Measurements from ENCODE around the gene LRR1.
"Not testable (repeated sequence)": the region's sequence is repeated elsewhere in the genome, so short reads cannot be mapped to it uniquely, and the experiment has no call there.

The LRR1 gene

DNA sequence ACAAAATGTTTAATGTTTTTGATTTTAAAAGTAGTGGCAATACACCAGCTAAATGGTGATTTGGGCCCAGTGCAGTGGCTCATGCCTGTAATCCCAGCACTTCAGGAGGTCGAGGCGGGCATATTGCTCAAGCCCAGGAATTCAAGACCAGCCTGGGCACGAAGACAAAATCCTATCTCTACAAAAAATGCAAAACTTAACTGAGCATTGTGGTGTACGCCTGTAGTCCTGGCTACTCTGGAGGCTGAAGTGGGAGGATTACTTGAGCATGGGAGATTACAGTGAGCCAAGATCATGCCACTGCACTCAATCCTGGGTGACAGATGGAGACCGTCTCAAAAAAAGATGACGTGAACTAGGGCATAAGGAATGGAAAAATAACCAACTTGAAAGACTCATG lies 17.0 kb downstream of the LRR1 start:
- no peak overlapping the region for H3K27ac ChIP-seq (ENCODE audit: extremely low read depth, low read depth, low read length)
- H3K9me3 ChIP-seq (ENCODE audit: control insufficient read depth, insufficient read depth, low read depth, low read length), result no peaks in the 10 kb centered on the region
- ChIA-PET POLR2A (no interaction called here), CTCF (interaction anchor here (0.7 to 1.8 kb wide), 2 partner anchors 154 to 1873 kb away, joined by 3 to 8 read pairs; no protein-coding TSS in a partner anchor)
- H3K4me1 ChIP-seq (ENCODE audit: control insufficient read depth, insufficient read depth, low read length), result no peaks in the 10 kb centered on the region
- H3K36me3 ChIP-seq (ENCODE audit: control insufficient read depth in 2 of 2, insufficient read depth in 1 of 2, low read length in 2 of 2), result peaks cover 27 to 34% of the 10 kb centered on the region in 2 experiments
- H3K4me3 ChIP-seq (ENCODE audit: low read depth, low read length), result no peak overlapping the region
- TF ChIP-seq, protein P1, sequence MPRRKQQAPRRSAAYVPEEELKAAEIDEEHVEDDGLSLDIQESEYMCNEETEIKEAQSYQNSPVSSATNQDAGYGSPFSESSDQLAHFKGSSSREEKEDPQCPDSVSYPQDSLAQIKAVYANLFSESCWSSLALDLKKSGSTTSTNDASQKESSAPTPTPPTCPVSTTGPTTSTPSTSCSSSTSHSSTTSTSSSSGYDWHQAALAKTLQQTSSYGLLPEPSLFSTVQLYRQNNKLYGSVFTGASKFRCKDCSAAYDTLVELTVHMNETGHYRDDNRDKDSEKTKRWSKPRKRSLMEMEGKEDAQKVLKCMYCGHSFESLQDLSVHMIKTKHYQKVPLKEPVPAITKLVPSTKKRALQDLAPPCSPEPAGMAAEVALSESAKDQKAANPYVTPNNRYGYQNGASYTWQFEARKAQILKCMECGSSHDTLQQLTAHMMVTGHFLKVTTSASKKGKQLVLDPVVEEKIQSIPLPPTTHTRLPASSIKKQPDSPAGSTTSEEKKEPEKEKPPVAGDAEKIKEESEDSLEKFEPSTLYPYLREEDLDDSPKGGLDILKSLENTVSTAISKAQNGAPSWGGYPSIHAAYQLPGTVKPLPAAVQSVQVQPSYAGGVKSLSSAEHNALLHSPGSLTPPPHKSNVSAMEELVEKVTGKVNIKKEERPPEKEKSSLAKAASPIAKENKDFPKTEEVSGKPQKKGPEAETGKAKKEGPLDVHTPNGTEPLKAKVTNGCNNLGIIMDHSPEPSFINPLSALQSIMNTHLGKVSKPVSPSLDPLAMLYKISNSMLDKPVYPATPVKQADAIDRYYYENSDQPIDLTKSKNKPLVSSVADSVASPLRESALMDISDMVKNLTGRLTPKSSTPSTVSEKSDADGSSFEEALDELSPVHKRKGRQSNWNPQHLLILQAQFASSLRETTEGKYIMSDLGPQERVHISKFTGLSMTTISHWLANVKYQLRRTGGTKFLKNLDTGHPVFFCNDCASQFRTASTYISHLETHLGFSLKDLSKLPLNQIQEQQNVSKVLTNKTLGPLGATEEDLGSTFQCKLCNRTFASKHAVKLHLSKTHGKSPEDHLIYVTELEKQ (tag by site-specific recombination; IDR thresholded peaks at IDR 0.05; ENCODE audit: borderline replicate concordance), result no peak
- TF ChIP-seq ZNF112 (tag by site-specific recombination; IDR thresholded peaks at IDR 0.05) (no peak), KLF10 (tag by site-specific recombination; IDR thresholded peaks at IDR 0.05) (no peak), ZNF24 (tag by site-specific recombination; IDR thresholded peaks at IDR 0.05) (no peak), ZSCAN30 (tag by site-specific recombination; IDR thresholded peaks at IDR 0.05) (no peak), ZNF311 (tag by site-specific recombination; IDR thresholded peaks at IDR 0.05; ENCODE audit: borderline replicate concordance) (no peak), ZNF184 (tag by site-specific recombination; IDR thresholded peaks at IDR 0.05) (no peak)
- TF ChIP-seq, protein P2, sequence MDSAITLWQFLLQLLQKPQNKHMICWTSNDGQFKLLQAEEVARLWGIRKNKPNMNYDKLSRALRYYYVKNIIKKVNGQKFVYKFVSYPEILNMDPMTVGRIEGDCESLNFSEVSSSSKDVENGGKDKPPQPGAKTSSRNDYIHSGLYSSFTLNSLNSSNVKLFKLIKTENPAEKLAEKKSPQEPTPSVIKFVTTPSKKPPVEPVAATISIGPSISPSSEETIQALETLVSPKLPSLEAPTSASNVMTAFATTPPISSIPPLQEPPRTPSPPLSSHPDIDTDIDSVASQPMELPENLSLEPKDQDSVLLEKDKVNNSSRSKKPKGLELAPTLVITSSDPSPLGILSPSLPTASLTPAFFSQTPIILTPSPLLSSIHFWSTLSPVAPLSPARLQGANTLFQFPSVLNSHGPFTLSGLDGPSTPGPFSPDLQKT (IDR thresholded peaks at IDR 0.05; ENCODE audit: borderline replicate concordance, low read depth, low read length), result no peak
- TF ChIP-seq, protein P3, sequence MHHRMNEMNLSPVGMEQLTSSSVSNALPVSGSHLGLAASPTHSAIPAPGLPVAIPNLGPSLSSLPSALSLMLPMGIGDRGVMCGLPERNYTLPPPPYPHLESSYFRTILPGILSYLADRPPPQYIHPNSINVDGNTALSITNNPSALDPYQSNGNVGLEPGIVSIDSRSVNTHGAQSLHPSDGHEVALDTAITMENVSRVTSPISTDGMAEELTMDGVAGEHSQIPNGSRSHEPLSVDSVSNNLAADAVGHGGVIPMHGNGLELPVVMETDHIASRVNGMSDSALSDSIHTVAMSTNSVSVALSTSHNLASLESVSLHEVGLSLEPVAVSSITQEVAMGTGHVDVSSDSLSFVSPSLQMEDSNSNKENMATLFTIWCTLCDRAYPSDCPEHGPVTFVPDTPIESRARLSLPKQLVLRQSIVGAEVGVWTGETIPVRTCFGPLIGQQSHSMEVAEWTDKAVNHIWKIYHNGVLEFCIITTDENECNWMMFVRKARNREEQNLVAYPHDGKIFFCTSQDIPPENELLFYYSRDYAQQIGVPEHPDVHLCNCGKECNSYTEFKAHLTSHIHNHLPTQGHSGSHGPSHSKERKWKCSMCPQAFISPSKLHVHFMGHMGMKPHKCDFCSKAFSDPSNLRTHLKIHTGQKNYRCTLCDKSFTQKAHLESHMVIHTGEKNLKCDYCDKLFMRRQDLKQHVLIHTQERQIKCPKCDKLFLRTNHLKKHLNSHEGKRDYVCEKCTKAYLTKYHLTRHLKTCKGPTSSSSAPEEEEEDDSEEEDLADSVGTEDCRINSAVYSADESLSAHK (tag by site-specific recombination; IDR thresholded peaks at IDR 0.05), result no peak

DNA sequence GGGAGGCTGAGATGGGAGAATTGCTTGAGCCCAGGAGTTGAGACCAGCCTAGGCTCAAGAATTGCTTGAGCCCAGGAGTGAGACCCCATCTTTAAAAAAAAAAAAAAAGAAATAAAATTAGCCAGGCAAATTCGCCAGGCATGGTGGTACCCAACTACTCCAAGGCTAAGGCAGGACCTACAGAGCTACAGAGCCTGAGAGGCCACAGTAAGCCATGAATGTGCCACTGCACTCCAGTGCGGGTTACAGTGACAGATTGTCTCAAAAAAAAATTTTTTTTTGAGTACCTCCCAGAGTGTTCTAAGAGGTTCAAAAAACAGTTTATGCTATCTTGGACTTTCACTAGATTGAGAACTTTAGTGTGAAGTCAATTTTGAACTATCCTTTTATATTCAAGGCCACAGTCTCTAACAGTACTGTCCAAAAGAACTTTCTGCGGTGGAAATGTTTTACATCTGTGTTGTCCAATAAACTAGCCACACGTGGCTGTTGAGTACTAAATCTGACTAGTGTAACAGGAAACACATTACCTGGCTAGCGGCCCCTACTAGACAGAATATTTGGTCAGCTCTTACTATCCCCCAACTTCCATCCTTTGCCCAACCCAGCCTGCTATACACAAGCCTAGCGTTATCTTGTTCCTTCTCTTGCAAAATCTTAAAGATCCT lies 19.2 kb downstream of the LRR1 start:
- no peak overlapping the region for H3K27ac ChIP-seq (ENCODE audit: extremely low read depth, low read depth, low read length)
- TF ChIP-seq, protein P4, sequence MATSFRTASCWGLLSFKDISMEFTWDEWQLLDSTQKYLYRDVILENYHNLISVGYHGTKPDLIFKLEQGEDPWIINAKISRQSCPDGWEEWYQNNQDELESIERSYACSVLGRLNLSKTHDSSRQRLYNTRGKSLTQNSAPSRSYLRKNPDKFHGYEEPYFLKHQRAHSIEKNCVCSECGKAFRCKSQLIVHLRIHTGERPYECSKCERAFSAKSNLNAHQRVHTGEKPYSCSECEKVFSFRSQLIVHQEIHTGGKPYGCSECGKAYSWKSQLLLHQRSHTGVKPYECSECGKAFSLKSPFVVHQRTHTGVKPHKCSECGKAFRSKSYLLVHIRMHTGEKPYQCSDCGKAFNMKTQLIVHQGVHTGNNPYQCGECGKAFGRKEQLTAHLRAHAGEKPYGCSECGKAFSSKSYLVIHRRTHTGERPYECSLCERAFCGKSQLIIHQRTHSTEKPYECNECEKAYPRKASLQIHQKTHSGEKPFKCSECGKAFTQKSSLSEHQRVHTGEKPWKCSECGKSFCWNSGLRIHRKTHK (tag by site-specific recombination; IDR thresholded peaks at IDR 0.05), result no peak
- no peak for TF ChIP-seq EGR2 (tag by site-specific recombination; IDR thresholded peaks at IDR 0.05; ENCODE audit: low read depth)
- TF ChIP-seq ZNF433 (tag by site-specific recombination; IDR thresholded peaks at IDR 0.05; ENCODE audit: low read depth), result no peak
- TF ChIP-seq REPIN1 (tag by site-specific recombination; IDR thresholded peaks at IDR 0.05; ENCODE audit: low read depth), result no peak
- CTCF ChIA-PET, result interaction anchor here (2.0 kb wide), 1 partner anchor 31 kb away, joined by 6 read pairs; no protein-coding TSS in a partner anchor

DNA sequence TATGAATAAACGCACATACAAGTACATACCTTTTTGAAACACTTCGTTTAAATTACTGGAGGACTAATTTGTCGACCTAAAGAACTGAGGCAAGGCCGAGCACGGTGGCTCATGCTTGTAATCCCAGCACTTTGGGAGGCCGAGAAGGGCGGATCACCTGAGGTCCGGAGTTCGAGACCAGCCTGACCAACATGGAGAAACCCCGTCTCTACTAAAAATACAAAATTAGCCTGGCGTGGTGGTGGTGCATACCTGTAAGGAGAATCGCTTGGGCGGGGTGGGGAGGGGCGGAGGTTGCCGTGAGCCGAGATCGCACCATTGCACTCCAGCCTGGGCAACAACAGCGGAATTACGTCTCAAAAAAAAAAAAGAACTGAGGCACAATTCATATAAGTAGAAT lies 20.5 kb downstream of the LRR1 start:
- ChIA-PET CTCF (interaction anchor here (0.5 to 2.0 kb wide), 2 partner anchors 33 to 385 kb away, joined by 3 to 8 read pairs; partner anchors contain the start of gene RPS29), POLR2A (interaction anchor here (2.1 to 2.7 kb wide), 5 partner anchors 12 to 234 kb away, joined by 8 to 44 read pairs (median 19); partner anchors contain the start of genes DNAAF2, KLHDC2 and NEMF)
- Histone ChIP-seq H3K27ac (ENCODE audit: extremely low read depth, low read depth, low read length) (peak overlapping the region; percentile 96; the same call in 1 of the 2 replicates), H3K4me3 (ENCODE audit: low read depth, low read length) (peak overlapping the region; percentile 87), H3K36me3 (ENCODE audit: control insufficient read depth in 2 of 2, insufficient read depth in 1 of 2, low read length in 2 of 2) (peaks cover 24 to 37% of the 10 kb centered on the region in 2 experiments)
- H3K9me3 ChIP-seq (ENCODE audit: control insufficient read depth, insufficient read depth, low read depth, low read length); H3K4me1 ChIP-seq (ENCODE audit: control insufficient read depth, insufficient read depth, low read length): not testable (repeated sequence)

More for the DNA sequence above, 19.2 kb downstream of the LRR1 start:
- Histone ChIP-seq H3K36me3 (ENCODE audit: control insufficient read depth in 2 of 2, insufficient read depth in 1 of 2, low read length in 2 of 2) (peaks cover 27 to 39% of the 10 kb centered on the region in 2 experiments), H3K9me3 (ENCODE audit: control insufficient read depth, insufficient read depth, low read depth, low read length) (no peaks in the 10 kb centered on the region), H3K4me3 (ENCODE audit: low read depth, low read length) (no peak overlapping the region), H3K4me1 (ENCODE audit: control insufficient read depth, insufficient read depth, low read length) (no peaks in the 10 kb centered on the region)
- POLR2A ChIA-PET, result interaction anchor here (1.2 kb wide), 1 partner anchor 12 kb away, joined by 6 read pairs; no protein-coding TSS in a partner anchor

Data from HEK293 (cell line).